IPS DF 19.7 (cell line): Measurements from ENCODE around the gene MOV10L1.
"Not testable (repeated sequence)": the region's sequence is repeated elsewhere in the genome, so short reads cannot be mapped to it uniquely, and the experiment has no call there.

Experiments used
- DNase-seq: peaks from one replicate; pipeline ENCODE4 v3.0.0-alpha.2; 2013; ENCODE audit warnings: low read depth, low spot score

The MOV10L1 gene

DNA sequence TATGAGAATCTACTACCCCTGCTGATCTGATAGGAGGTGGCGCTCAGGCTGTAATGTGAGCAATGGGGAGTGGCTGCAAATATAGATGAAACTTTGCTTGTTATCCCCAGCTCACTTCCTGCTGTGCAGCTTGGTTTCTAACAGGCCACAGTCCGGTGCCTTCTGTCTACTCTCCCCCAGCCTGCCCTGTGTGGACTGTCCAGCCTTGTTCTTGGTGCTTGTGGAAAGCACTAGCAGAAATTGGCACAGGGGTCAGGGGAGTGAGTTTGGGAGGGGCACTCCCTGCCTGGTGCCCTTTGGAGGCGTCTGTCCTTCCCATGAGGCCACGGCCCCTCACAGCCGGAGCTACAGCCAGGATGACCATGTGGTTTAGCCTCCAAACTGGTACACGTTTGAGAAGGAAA, 14.3 kb downstream of the MOV10L1 start:
- DNase-seq = no peak

DNA sequence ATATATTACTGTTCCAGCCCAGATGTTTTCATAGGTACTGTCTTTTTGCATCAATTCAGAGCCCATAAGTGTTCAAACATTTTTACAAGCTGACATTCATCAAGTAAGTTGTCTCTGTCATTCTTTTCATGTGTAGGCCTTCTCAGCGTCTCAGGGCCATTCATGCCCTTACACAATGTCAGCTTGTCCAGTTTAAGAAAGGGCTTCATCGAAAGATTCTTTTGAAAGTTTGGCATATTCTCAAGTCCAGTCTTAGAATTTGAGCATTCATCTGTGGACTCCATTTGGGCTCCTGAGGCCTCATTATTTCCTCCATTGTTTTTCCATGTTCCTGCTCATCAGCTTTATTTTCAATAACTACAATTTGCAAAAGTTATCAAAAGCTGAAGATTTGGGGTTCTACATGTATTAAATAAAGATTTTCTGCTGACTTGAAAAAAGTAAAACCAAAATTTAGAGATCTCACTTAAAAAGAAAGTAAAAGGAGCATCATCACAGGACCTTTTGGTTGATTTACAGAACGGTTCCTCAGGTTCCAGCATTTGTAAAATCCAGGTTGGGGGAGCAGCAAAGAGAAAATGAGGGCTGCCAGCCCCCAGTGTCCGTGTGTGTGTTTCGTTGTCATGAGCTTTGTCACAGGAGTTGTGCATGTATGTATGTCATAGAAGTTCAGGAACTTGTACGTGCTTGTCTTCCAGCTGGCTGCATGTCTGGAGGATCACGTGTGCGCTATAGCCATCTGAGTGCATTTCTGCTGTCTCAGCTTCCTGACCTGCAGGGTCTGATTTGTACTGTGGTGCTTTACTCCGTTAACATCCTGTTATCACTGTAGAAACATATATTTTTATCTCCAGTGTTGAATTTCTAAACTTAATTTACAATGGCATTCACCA, 15.6 kb downstream of the MOV10L1 start:
- DNase-seq = no peak

DNA sequence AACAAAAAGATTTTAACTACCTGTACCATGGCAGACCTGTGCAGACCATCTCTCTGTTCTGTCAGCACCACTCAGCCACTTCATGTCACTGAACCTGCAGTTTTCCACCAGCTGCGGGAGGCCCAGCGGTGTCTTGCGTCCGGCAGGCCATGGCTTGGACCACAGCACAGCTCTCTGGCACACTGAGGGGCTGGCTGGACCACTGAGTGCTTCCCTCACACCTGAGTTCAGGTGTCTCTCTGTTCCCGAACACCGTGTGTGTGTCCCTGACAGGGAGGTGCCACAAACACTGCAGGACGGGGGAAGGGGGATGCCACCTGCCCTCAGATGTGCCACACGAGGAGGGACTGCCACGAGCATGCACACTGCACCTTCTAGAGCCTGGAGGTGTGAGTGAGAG, 17.7 kb downstream of the MOV10L1 start:
- DNase-seq = no peak

DNA sequence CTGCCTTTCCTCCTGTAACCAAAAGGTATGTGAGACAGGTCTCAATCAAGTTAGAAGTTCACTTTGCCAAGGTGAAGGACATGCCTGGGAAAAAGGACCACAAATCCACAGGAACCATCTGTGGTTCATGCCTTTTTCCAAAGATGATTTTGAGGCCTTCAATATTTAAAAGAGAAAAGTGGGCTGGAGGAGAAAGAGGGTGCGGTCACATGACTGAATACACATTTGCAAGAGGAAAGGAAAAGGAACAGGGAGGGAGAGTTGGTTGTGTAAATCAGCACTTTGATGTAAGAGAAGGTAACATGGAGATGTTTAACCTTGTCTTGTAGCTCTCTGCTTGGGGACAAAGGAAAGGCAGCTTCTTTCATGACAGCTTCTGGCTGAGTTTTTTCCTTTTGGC, 21.2 kb downstream of the MOV10L1 start:
- DNase-seq = no peak

DNA sequence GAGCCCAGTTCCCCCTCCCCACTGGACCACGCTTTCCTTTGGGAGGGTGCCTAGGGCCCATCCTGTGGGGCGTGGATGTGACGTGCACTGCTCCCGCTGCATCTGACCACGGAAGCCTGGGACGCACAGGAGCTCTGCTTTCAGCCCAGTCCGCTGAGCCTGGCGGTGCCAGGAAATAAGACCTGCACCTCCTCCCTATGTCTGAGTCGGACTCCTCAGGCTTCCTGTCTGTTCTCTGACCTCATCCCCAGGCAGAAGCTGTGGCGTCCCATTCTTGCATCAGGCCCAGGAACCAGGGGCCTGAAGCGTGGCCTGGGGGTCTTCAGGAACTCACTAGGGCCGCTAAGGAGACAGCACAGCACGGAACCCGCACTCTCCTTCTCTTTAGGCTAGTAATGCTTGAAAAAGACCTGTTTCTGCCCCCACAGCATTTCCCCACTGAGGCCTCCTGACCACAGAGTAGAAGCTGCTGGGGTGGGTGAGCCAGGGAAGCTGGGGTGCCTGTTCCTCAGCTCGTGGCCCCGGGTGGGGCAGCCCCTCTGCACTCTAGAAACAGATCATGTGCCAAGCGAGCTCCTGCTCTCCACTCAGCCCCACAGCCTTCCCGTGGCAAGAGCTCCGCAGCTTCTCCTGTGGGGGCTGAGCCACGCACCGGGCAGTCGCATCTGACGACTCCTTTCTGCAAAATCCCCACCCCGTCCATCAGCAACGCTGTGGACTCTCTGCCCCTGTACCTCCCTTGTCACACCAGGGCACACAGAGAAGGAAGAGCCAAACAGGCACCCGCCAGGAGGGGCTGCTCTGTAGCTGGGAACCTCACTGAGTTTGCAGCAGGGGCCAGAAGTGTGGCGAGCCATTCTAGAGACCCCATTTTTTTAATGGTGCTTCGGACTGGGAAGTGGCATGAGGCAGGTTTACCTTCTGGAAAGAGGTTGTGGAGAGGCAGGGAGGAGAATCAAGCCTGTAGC, 22.6 kb downstream of the MOV10L1 start:
- DNase-seq = no peak

DNA sequence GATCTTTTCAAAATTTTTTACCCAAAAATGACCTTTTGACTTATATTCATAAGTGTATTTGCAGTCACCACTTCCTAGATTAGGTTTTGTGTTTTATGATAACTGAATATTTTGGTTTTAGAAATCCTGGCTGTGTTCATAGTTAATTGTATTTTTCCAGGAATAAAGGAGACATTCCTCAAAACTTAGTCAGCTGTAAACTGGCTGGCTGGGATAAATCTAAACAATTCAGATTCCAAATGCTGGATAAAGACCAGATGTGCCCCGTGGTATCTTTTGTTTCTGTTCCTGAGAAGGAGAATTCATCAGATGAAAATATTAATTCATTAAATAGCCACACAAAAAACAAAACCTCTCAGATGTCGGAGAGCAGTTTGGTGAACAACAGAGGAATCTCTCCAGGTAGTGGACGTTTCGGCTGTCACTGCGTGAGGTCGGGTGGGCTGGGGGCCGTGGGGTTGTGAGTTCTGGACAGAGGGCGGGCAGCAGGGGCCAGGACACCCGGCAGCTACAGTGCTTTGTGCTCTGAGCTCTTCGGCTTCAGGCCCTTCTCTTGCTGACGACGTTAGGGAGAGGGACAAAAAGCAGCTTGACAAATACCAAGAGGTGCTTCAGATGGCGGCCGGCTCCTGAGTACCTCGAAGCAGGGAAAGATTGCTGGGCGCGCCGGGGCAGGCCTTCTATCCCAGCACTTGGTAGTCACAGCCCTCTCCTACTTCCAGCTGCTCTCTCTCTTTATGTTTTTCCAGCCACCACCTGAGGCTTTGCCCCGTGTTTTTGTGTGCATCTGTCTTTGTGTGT, 24.6 kb downstream of the MOV10L1 start:
- no peak for DNase-seq

DNA sequence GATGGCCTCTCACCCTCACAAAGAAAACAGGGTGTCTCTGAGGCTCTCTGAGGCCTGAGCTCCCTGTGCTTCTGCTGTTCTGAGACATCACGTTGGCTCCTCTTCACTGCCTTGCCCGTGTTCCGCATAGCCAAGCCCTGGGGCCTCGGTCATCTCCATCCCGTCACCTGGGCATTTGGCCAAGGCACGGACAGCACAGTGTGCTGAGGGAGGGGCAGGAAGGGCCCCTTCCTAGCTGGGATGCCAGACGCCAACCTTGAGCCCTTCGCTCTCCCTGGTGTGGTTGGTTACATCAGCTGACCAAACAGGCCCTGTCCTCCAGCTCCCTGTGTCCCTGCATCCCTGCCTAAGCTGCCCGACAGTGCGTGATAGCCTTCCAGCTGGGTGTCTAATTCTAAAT, 25.9 kb downstream of the MOV10L1 start:
- DNase-seq = no peak

DNA sequence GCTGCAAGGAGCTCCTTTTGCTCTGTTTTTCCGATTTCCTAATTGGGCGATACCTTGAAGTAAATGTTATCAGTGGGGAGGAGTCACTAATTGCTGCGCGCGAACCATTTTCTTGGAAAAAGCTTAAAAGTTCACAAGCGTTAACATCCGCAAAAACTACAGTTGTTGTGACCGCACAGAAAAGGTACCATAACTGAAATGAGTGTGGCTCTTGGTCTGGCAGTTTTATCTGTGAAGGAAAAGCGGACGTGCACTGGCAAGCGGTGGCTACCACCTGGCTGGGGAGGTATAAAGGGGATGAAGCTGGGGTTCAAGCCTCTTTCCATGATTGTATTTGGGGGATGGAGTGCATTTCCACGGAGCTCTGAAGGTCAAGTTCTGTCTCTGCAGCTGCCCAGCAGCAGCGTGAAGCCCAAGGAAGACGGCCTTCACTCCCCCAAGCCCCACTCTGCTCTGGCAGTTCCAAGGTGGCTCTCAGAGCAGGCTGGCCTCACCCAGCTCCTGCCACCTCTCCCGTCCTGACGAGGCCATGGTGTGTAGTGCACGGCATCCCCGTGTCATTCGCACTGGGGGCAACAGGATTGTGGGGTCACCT, 27.5 kb downstream of the MOV10L1 start:
- no peak for DNase-seq

DNA sequence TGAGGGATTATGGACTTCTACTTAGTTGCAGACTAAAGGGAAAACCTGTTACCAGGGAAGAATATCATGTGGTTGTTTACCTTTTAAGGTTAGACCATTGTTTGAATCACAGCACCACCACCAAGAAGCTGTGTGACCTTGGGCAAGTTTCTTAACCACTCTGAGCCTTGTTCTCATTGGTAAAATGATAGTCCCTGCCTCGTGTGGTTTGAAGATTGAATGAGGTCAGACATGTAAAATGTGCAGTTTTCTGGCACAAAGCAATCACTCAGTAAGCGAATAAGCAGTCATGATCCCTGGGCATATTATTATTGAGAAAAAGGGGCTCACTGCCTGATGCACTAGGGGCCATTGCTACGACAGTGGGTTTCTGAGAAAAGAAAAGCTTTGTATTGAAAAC, 28.3 kb downstream of the MOV10L1 start:
- DNase-seq = no peak

DNA sequence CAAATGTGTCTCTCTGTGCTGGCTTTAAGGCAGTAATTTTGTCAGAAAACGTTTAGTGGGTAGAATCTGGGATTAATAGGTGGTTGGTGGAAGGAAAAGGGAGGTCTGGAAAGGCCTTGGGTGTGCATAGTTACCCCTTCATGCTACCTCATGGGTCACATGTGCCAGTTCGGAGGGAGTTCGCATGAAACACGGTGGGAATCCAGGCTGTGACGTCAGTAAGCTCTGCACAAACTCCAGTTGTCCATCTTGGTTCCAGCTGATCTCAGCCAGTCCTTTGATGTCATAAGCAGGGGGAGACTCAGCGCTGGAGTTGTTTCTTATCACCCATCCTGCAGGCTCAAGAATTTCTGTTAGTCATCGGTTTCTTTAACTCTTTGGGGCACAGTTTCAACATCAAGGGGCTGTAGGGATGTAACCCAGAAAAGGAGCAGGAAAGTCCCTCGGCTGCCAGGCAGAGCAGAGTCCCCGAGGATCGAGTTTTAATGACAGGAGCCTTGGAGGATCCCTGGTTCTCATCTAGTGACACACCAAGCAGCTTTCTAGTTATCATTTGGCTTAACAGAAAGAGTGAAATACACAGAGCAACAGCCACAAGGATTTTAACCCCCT, 28.9 kb downstream of the MOV10L1 start:
- DNase-seq = no peak

DNA sequence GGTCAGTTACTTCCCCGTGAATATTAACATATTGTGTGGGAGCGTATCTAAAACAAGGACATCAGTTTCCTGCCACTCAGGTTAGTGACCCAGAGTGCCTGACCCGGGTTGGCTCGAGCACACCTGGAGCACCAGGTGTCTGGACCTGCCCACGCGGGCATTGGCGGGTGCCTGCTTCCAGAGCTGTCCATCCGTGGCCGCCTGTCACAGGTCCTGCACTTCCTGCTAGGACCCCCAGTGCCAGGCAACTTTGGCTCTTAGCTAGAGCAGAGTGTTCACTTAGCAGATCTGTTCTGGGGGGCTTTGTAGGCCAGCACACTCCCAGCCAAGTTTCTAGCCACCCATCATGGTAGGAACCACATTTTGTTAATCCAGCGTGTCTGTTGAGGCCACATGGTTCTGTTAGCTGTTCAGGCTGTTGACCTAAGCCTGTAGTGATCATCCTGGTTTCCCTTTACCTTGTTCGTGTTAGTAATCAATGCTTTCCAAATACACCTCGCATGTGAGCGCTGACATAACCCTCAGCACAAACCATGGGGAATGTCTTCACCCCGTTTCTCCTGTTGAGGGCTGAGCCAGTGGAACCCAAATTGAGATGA, 29.5 kb downstream of the MOV10L1 start:
- no peak for DNase-seq

DNA sequence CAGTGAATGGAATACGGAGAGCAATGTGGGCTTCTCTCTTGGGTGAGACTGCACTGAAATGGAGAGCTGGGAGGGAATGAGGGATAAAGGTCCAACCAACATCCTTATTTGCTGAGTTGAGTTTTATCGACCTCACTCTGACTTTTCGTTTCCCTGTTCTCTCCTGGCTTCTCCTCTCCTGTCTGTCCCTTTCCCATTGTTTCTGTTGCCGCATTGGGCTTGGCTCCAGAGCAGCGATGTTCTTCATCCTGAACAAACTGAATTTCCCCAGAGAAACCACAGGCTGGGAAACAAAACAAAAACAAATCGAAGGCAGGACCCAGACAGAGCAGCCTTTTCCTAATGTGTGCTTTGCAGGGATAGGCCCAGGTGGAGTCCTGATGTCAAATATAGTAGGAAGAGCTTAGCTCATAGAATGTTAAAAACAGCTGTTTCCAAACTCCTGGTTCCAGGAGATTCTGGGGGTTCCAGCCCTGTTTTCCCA, 30.0 kb downstream of the MOV10L1 start:
- DNase-seq = no peak

DNA sequence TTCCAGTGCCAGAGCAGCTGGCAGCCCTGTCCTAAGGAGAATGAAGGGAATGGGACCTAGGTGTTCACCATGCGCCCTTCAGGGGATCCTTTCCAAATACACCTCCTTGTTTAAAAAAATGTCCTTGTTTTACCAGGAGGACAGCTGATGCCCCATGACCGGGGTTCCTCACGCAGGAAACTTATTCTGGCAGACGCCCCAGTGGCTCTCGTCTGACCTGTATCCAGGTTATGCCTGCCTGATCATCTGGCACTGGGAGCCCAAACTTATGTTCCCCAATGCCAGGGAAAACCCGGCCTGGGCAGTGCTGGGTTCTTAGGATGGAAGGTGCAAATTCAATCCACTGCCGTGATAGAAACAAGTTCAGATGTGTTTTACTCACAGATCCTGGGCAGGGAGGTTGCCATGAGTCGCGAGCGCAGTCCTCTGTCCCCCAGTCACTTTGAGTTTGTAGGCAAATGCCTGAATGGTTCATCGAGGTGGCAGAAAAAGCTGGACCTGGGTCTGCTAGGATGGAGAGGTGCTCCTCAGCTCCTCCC, 31.5 kb downstream of the MOV10L1 start:
- DNase-seq = no peak

DNA sequence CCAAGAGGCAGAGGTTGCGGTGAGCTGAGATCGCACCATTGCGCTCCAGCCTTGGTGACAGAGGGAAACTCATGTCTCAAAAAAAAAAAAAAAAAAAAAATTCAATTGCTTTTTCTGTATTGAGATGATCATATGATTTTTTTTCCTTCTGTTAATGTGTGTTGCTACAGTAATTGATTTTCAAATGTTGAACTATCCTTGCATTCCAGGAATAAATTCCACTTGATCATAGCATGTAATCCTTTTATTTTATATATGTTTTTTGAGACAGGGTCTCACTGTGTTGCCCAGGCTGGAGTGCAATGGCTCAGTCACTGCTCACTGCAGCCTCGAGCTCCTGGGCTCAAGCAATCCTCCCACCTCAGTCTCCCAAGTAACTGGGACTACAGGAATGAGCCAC, 33.3 kb downstream of the MOV10L1 start:
- no peak for DNase-seq

DNA sequence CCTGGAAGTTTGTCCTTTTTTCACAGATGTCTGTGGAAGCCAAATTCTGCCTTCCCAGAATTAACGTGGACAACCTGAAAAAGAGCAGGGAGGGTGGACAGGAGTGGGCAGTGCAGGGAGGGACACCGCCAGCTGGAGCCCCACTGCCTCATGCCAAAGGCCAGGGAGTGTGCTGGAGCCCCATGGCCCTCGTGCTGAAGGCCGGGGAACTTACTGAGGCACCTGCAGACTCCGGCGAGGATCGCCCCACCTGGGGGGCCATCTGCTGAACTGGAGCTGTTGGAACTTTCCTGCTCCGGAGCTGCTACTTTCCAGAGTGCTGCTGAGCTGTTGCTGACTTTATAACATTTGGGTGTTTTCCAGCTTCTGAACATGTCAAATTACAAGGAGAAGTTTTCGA, 35.2 kb downstream of the MOV10L1 start:
- no peak for DNase-seq

DNA sequence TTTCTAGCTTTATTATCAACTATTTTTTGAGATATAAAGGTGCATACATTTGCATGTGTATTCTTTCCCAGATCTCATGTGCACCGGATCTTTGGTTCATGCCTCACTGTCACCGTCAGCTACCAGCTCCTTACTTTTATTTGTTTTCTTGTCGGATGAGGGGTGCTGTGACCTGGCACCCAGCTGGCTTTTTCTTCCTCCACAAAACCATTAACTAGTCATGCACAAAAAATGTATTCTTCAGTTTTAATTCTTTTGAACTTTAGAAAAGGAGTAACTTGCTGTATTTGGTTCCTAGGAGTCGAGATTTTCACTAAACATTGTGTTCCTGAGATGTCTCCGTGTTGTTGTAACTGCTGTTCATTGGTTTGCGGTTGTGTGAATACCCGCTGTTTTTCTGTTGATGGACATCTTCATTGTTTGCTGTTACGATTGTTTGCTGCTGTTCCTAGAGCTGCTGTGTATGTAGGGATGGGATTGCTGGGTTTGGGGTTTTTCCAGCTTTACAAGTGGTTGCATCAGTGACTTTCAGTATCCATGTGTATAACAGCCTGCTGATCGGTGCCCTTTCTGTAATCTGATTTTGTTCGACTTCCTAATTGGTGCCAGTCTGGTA, 39.4 kb downstream of the MOV10L1 start:
- DNase-seq = no peak

DNA sequence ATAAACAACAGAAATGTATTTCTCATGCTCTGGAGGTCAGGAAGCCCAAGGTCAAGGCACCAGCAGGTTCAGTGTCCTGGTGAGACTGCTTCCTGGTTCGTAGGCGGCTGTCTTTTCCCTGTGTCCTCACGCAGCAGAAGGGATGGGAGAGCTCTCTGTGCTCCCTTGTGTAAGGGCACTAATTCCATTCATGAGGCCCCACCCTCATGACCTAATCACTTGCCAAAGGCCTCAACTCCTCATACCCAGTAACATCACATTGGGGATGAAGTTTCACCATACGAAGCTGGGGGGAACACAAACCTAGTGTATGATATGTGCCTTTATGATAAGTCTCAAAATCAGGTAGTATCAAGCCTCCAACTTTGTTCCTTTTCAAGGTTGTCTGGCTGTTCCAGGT, 42.1 kb downstream of the MOV10L1 start:
- no peak for DNase-seq

DNA sequence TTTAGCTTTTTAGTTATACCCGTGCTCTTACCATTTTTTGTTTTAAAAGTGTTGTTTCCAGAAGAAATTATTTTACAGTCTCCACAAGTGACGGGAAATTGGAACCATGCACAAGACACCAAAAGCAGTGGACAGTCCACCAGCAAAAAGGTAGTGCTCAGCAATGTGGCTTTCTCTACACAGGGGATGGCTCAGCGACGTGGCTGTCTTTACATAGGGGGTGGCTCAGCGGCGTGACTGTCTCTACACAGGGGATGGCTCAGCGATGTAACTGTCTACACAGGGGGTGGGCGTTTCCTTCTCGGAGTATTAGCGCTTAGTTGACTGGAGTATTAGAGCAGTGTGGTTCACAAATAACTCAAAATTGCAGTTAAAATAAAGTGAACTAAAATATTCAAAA, 44.7 kb downstream of the MOV10L1 start:
- DNase-seq = no peak

DNA sequence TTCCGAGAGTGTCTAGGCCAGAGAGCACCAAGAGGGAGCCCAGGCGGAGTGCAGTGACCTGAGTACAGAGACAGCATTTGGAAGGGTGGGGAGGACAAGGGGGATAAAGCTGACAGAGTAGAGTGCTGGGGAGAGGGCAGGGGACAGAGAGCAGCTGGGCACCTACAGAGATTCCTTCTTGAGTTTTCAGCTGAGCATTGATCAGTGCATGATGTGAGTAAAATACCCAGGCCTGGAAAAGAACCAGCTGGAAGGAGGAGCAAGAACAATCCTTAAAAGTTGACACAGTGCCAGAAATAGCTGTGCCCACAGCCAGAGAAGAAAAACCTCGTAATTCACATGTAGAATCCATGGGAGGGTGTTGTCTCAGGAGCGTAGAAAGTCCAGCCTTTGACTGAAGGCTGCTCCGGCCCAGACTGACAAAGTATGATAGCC, 46.8 kb downstream of the MOV10L1 start:
- DNase-seq = no peak

DNA sequence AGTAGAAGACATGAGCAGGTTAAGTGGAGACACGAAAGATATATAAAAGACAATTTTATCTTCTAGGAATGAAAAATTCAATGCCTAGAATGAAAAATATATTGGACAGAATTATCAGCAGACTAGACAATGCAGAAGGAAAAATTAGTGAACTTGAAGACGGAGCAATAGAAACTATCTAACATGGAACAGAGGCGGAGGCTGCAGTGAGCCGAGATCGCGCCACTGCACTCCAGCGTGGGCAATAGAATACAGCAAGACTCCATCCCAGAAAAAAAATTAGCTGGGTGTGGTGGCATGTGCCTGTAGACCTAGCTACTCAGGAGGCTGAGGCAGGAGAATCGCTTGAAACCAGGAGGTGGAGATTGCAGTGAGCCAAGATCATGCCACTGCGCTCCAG, 47.5 kb downstream of the MOV10L1 start:
- DNase-seq = not testable (repeated sequence)
